T follicular helper cell (primary cell): ENCODE measurements around the gene GSTA4.
"Not testable (repeated sequence)": the region's sequence is repeated elsewhere in the genome, so short reads cannot be mapped to it uniquely, and the experiment has no call there.

ENCODE experiments used
- DNase-seq: peaks from one replicate; pipeline ENCODE4 v3.0.0-alpha.2; 2020; ENCODE audit warnings: low read depth

Gene GSTA4

GRCh38 chr6:52975580-52975979 lies 19.5 kb downstream of the GSTA4 start:
- no peak for DNase-seq

GRCh38 chr6:52972989-52973388 lies 22.1 kb downstream of the GSTA4 start:
- no peak for DNase-seq

GRCh38 chr6:52969359-52969758 lies 25.7 kb downstream of the GSTA4 start:
- DNase-seq, result no peak

GRCh38 chr6:52966101-52966500 lies 29.0 kb downstream of the GSTA4 start:
- no peak for DNase-seq

GRCh38 chr6:52965380-52965779 lies 29.7 kb downstream of the GSTA4 start:
- DNase-seq, result no peak

GRCh38 chr6:52964318-52964717 lies 30.8 kb downstream of the GSTA4 start:
- no peak for DNase-seq

- DNase-seq, result no peak
Observed at GRCh38 chr6:52962701-52963100, 32.4 kb downstream of the GSTA4 start.

- not testable (repeated sequence) for DNase-seq
Observed at GRCh38 chr6:52961022-52961421, 34.1 kb downstream of the GSTA4 start.

GRCh38 chr6:52960211-52960610 lies 34.9 kb downstream of the GSTA4 start:
- not testable (repeated sequence) for DNase-seq

- no peak for DNase-seq
Observed at GRCh38 chr6:52958546-52959255, 36.4 kb downstream of the GSTA4 start.

- DNase-seq, result no peak
Observed at GRCh38 chr6:52955871-52956270, 39.2 kb downstream of the GSTA4 start.

GRCh38 chr6:52953911-52954839 lies 40.9 kb downstream of the GSTA4 start:
- DNase-seq, result no peak

- no peak for DNase-seq
Observed at GRCh38 chr6:52946306-52946705, 48.8 kb downstream of the GSTA4 start.

- DNase-seq, result not testable (repeated sequence)
Observed at GRCh38 chr6:52942821-52943220, 52.3 kb downstream of the GSTA4 start.

- DNase-seq, result no peak
Observed at GRCh38 chr6:52942221-52942620, 52.9 kb downstream of the GSTA4 start.

GRCh38 chr6:52937908-52938307 lies 57.2 kb downstream of the GSTA4 start:
- DNase-seq, result no peak

GRCh38 chr6:52933778-52934177 lies 61.3 kb downstream of the GSTA4 start:
- DNase-seq, result no peak

GRCh38 chr6:52931351-52931750 lies 63.7 kb downstream of the GSTA4 start:
- DNase-seq, result no peak

- DNase-seq, result no peak
Observed at GRCh38 chr6:52929321-52930164, 65.5 kb downstream of the GSTA4 start.
